ENCODE data around the gene SMC4.
"Not testable (repeated sequence)": the region's sequence is repeated elsewhere in the genome, so short reads cannot be mapped to it uniquely, and the experiment has no call there.

Gene SMC4

GRCh38 chr3:160448845-160449635, 49.6 kb downstream of the SMC4 start:
- peak; percentile 28 for DNase-seq

GRCh38 chr3:160449636-160450598, 50.5 kb downstream of the SMC4 start, which contains the start of gene TRIM59:
Gene TRIM59, minus strand, starts transcription at chr3:160449786. Its CDS starts 10,603 bp downstream, at chr3:160439183.
- DNase-seq, result peak; percentile 98

- peak; percentile 96 for DNase-seq
Observed at GRCh38 chr3:160450846-160451245, 51.4 kb downstream of the SMC4 start.

GRCh38 chr3:160451602-160452001, 52.2 kb downstream of the SMC4 start:
- peak; percentile 28 for DNase-seq

- DNase-seq, result not testable (repeated sequence)
Observed at GRCh38 chr3:160452251-160452650, 52.8 kb downstream of the SMC4 start.

- DNase-seq, result no peak
Observed at GRCh38 chr3:160454995-160455394, 55.5 kb downstream of the SMC4 start.

GRCh38 chr3:160455846-160456245, 56.4 kb downstream of the SMC4 start:
- DNase-seq, result no peak

- no peak for DNase-seq
Observed at GRCh38 chr3:160458151-160458550, 58.7 kb downstream of the SMC4 start.

- no peak for DNase-seq
Observed at GRCh38 chr3:160459450-160459970, 60.1 kb downstream of the SMC4 start.

- DNase-seq, result no peak
Observed at GRCh38 chr3:160460033-160460432, 60.6 kb downstream of the SMC4 start.

- DNase-seq, result no peak
Observed at GRCh38 chr3:160464321-160464720, 64.9 kb downstream of the SMC4 start.

GRCh38 chr3:160464971-160465370, 65.5 kb downstream of the SMC4 start:
- DNase-seq, result no peak

GRCh38 chr3:160470181-160470580, 70.7 kb downstream of the SMC4 start:
- DNase-seq, result no peak

GRCh38 chr3:160471892-160472291, 72.4 kb downstream of the SMC4 start:
- no peak for DNase-seq

GRCh38 chr3:160472344-160472743, 72.9 kb downstream of the SMC4 start:
- no peak for DNase-seq

- peak; percentile 93 for DNase-seq
Observed at GRCh38 chr3:160473221-160473620, 73.8 kb downstream of the SMC4 start.

GRCh38 chr3:160473978-160474377, 74.5 kb downstream of the SMC4 start:
- peak; percentile 99 for DNase-seq

- DNase-seq, result peak; percentile 88
Observed at GRCh38 chr3:160474416-160474838, 75.0 kb downstream of the SMC4 start.

GRCh38 chr3:160475153-160475552, 75.7 kb downstream of the SMC4 start:
- DNase-seq, result no peak

- no peak for DNase-seq
Observed at GRCh38 chr3:160475884-160476283, 76.4 kb downstream of the SMC4 start.

- DNase-seq, result no peak
Observed at GRCh38 chr3:160477750-160478149, 78.3 kb downstream of the SMC4 start.

- peak; percentile 53 for DNase-seq
Observed at GRCh38 chr3:160478338-160478737, 78.9 kb downstream of the SMC4 start.

- DNase-seq, result no peak
Observed at GRCh38 chr3:160479376-160479775, 79.9 kb downstream of the SMC4 start.

Data from fibroblast of skin of right quadriceps (primary cell).